HG03103 (cell line): Measurements from ENCODE around the gene TMPRSS2.
"Not testable (repeated sequence)": the region's sequence is repeated elsewhere in the genome, so short reads cannot be mapped to it uniquely, and the experiment has no call there.

Experiments used
- ATAC-seq: cut with Tn5 transposase; IDR thresholded peaks from one replicate; pipeline ENCODE4 v1.9.1; 2021; ENCODE audit warnings: low read depth; ENCODE audit not compliant: unreplicated experiment

TMPRSS2 gene

DNA sequence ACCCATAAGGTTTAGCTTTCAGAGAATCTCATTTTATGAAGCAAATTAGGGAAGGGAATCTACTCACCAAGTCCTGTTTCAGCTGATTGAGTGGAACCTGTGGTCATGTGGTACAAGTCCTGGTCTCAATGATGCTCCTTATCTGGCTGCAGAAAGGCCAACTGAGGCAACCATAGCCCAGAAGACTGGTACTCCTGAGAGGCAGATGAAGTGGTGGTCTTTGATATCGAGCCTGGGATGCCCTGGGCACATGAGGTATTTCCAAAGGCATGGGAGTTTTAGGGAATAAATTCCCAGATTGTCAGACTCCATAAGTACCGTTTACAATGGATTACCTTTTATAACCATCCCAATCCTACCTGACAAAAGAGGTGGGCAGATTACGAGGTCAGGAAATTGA is 78.7 kb downstream of the TMPRSS2 start:
- no peak for ATAC-seq

DNA sequence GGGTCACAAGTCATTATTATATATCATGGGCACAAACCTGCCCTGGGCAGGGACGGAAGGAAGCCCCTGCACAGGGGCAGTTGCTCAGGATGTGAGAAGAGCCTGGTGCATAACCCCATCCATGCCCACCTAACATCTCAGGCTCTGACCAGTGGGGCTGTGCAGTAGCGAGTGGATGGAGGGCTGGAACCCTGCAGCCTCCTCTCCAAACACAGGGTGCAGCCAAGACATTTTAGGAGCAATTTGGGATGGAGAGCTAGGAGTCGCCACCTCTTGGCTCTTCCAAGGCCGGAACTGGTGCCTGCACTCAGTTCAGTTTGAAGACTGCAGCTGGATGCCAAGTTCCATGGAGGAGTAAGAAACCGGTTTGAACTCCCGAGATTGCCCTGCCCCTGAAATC is 79.1 kb downstream of the TMPRSS2 start:
- no peak for ATAC-seq

DNA sequence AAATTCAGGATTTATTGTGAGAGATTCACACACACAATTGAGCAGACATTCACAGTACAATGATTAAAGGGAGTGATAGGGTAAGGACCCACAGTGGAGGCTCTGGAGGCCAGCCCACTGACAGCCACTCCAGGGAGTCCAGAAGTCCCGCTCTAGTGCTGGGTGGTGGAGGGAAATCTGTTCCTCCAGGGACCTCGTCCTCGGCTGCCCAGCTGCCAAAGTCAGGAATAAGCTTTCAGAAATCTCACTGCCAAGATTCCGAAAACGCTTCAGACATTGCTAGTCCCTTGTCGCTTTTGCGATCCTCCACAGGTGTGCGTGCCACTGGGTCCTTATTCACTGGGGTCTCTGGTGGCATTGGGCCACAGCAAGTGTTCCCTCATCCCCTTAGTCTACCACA is 79.6 kb downstream of the TMPRSS2 start:
- ATAC-seq, result no peak

DNA sequence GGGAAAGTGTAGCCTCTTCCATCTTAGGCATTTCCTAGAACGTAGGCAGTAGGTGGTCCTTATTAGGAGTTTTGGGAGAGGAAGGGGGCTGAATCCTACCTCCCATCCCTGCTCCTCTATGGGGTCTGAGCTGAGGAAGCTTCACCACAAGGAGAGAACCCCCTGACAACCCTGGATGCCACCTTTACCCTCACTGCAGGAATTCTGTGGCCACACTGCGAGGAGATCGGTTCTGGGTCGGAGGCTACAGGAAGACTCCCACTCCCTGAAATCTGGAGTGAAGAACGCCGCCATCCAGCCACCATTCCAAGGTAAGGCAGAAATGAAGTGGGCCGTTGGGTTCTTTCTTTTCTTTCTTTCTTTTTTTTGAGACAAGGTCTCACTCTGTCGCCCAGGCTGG is 80.4 kb downstream of the TMPRSS2 start:
- no peak for ATAC-seq

DNA sequence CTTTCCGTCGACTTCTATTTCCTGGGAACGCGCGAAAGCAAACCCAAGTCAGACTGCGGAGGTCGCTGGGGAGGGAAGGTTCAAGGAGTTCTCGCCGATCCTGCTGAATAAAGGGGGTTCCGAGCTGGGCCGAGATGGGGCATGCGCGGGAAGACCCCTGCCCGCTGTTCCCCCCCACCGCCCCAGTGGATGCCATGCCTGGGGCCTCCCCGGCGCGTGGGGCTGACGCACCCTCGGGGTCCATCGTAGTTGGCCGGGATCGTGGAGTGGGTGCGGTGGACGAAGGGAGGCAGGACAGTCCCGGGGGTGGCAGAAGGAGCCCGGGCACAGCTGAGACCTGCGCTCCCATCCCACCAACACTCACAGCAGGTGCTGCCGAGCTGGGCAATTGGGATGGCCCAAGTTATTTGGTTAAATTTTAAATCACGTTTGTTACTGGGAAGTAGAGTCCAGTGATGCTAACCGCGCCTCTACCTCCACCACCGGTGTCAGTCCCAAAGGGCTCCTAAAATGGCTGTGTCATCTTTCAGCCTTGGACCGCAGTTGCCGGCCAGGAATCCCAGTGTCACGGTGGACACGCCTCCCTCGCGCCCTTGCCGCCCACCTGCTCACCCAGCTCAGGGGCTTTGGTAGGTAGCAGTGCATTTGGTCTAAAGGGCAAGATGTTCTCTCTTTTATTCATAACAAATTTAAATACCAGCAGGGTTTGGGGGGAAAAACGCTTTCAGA is 81.1 kb downstream of the TMPRSS2 start:
- no peak for ATAC-seq

DNA sequence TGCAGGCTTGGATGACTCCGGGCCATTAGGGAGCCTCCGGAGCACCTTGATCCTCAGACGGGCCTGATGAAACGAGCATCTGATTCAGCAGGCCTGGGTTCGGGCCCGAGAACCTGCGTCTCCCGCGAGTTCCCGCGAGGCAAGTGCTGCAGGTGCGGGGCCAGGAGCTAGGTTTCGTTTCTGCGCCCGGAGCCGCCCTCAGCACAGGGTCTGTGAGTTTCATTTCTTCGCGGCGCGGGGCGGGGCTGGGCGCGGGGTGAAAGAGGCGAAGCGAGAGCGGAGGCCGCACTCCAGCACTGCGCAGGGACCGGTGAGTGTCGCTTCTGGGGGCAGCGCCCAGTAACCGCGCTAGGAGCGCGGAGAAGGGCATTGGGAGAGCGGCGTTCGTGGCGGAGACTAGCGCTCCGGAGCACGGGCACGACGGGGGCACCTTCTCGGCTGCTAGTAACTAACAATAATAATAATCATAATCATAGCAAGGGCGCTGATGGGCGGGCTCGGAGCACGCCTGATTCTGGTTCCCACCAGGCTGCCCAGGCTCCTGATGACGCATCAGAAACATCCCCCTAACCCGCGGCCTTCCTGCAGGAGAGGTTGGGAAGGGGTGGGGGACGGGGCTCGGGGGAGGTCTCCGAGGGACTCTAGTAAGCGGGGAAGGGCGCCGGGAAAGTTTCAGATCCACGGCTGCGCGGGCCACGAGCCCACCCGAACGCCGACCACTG is 81.8 kb downstream of the TMPRSS2 start, which contains the start of gene MX1:
MX1 (plus strand) TSS at position 286 of the 722 bp plus-strand sequence. CDS start 5,832 bp downstream, outside the sequence.
- ATAC-seq, result peak; percentile 86

DNA sequence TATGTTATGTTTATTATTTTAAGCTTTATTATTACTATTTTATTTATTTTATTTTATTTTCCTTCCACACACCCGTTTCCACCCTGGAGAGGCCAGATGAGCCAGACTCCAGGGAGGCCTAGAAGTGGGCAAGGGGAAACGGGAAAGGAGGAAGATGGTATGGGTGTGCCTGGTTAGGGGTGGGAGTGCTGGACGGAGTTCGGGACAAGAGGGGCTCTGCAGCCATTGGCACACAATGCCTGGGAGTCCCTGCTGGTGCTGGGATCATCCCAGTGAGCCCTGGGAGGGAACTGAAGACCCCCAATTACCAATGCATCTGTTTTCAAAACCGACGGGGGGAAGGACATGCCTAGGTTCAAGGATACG is 82.4 kb downstream of the TMPRSS2 start:
- ATAC-seq, result no peak

DNA sequence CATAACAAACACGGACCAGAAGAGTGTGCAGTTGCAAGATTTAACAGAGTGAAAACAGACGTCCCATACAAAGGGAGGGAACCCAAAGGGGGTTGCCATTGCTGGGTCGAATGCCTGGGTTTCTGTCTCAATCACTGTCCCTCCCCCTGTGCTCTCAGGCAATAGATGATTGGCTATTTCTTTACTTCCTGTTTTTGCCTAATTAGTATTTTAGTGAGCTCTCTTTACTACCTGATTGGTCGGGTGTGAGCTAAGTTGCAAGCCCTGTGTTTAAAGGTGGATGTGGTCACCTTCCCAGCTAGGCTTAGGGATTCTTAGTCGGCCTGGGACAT is 84.7 kb downstream of the TMPRSS2 start:
- ATAC-seq, result not testable (repeated sequence)

DNA sequence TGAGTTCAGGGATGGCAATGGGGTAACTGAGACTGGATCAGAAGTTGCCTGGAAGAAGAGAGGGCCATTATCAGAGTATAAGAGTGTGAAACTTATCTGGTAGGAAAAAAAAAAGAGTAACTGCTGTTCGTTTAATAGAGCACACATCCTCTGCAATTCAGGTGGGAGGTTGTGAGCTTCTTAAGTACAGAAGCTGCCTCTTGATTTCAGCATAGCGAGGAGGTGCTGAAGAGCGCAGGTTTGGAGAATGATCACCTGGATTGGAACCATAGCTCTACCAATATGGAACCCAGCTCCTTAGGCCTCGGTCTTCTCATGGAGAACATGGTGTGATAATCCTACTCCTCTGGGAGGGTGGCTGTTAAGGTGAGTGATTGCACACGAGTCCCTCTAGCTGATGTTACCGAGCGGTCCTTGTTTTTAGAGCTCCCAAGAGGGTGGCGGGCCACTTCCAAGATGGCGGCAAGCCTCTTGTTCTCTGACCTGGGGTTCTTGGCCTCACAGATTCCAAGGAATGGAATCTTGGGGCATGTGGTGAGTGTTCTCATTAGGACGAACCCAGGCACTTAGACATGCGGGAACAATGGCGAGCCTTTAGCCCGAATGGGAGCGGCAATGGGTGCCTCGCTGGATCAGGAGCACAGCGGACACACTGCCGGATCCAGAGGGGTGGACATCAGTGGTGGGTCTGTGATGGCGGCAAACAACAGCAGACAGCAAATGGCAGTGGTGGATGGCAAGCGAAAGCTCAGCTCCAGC is 85.2 kb downstream of the TMPRSS2 start:
- no peak for ATAC-seq

DNA sequence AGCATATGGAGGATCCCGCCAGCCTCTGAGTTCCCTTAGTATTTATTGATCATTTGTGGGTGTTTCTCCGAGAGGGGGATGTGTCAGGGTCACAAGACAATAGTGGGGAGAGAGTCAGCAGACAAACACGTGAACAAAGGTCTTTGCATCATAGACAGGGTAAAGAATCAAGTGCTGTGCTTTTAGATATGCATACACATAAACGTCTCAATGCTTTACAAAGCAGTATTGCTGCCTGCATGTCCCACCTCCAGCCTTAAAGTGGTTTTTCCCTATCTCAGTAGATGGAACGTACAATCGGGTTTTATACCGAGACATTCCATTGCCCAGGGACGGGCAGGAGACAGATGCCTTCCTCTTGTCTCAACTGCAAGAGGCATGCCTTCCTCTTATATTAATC is 87.0 kb downstream of the TMPRSS2 start:
- ATAC-seq, result not testable (repeated sequence)

DNA sequence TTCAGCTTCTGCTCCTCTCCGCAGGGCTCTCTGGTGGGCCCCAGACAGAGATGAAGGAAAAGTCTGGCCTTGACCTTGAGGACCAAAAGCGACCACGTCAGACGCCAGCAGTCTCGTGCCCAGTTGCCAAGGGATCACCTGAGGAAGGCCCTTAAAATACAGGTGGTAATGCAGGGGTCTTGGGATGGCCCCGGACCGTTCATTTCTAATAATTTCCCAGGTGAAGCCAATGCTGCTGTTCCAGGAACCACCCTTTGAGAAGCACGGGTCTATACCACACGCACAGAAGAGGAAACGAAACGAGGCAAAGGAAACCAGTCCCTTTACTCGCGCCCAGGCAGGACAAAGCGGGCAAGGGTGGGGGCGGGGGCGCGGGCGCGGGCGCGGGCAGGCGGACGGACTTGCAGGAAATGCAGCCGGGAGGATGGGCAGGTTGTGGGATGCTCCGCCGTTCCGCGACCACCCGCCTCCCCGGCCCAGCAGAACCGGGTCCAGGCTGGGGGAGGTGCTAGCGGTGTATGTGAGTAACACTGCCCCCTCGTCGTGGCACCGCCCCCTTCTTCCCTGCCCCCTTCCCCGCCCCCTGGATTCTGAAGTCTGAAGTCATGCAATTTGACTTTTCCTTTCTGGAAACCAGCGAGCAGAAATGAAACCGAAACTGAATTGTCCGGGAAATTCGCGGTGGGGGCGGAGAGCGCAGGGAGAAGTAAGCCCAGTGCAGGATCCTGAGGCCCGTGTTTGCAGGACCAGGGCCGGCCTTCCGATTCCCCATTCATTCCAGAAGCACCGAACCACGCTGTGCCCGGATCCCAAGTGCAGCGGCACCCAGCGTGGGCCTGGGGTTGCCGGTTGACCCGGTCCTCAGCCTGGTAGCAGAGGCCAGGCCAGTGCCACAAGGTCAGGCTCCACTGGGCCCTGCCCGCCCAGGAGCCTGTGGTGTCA is 87.8 kb downstream of the TMPRSS2 start:
- ATAC-seq, result peak; percentile 90

DNA sequence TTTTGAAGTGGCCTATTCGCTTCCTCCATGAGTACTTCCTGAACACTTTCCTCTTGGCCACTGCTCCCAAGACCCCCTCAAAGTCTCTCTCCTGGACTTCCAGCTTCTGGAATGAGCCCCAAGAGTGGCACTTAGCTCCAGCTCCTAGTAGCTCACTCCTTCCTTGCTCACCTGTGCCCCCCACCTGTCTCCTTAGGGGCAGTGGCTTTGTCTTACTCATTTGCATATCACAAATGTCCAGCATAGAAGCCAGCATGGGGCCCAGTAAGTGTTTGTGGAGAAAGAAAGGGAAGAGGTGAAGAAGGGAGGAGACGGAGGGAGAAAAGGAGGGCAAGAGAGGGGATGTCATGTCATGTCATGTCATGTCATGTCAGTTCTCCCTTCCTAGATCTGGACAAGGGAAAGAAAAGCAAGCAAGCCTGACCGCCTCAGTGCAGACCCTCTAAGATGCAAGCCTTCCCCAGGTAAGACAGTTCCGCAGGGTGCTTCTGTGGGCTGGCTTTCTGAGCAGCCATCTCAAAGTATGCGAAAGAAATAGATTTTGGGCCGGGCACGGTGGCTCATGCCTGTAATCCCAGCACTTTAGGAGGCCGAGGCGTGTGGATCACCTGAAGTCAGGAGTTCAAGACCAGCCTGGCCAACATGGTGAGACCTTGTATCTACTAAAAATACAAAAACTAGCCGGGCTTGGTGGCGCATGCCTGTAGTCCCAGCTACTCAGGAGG is 88.8 kb downstream of the TMPRSS2 start:
- no peak for ATAC-seq

DNA sequence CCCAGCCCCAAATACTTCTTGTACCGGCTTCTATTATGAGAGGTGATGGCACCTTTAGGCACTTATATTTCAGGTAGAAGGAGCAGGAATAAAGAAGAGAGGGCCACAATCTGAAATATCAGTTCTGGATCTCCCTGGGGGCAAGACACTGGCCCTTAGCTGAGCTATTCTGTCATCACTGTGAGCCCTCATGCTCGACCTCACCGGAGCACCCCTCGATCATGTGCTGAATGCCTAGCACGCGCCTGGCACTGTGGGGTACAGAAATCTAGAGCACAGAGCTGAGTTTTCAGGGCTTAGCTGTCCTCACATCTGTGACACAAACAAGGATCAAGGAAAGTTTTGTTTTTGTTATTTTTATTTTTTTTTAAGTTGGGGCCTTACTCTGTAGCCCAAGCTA is 89.6 kb downstream of the TMPRSS2 start:
- no peak for ATAC-seq

DNA sequence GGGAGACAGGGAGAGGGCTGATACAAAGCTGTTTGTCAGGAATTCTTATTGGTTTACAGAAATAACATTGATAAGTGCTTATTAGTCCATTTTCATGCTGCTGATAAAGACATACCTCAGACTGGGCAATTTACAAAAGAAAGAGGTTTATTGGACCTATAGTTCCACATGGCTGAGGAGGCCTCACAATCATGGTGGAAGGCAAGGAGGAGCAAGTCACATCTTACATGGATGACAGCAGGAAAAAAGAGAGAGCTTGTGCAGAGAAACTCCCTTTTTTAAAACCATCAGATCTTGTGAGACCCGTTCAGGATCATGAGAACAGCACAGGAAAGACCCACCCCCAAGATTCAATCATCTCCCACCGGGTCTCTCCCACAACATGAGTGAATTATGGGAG is 90.5 kb downstream of the TMPRSS2 start:
- not testable (repeated sequence) for ATAC-seq
